BLaER1 (cell line): ENCODE results near the gene KLHL15.

ENCODE experiments used
- H3K27ac ChIP-seq: shearing (Covaris generic); formaldehyde crosslinking; 2 replicates; pipeline ENCODE4 v1.8.1; 2022
- H3K27me3 ChIP-seq: shearing (Covaris generic); formaldehyde crosslinking; 2 replicates; pipeline ENCODE4 v1.8.1; 2022
- H3K36me3 ChIP-seq: shearing (Covaris generic); formaldehyde crosslinking; 2 replicates; pipeline ENCODE4 v1.8.1; 2022
- H3K4me1 ChIP-seq: shearing (Covaris generic); formaldehyde crosslinking; 2 replicates; pipeline ENCODE4 v1.8.1; 2022
- H3K4me2 ChIP-seq: shearing (Covaris generic); formaldehyde crosslinking; 2 replicates; pipeline ENCODE4 v1.8.1; 2022
- H3K4me3 ChIP-seq: shearing (Covaris generic); formaldehyde crosslinking; 2 replicates; pipeline ENCODE4 v1.8.1; 2022
- H3K9ac ChIP-seq: shearing (Covaris generic); formaldehyde crosslinking; 2 replicates; pipeline ENCODE4 v1.8.1; 2022
- H3K9me3 ChIP-seq: shearing (Covaris generic); formaldehyde crosslinking; 2 replicates; pipeline ENCODE4 v1.8.1; 2022
- H4K20me1 ChIP-seq: shearing (Covaris generic); formaldehyde crosslinking; 2 replicates; pipeline ENCODE4 v1.8.1; 2022
- Cebpa-rat ChIP-seq: shearing (Covaris generic); IDR thresholded peaks from 2 replicates; pipeline ENCODE4 v1.8.1; 2022

KLHL15 gene

GRCh38 chrX:24019448-24019847 lies 7.5 kb downstream of the KLHL15 start:
- Histone ChIP-seq H3K27me3 (no peaks in the 10 kb centered on the region), H3K4me1 (peaks cover 34% of the 10 kb centered on the region), H4K20me1 (peaks cover 82% of the 10 kb centered on the region), H3K36me3 (peaks cover 19% of the 10 kb centered on the region; the same call in 1 of the 2 replicates), H3K9me3 (peaks cover 5% of the 10 kb centered on the region; the same call in 1 of the 2 replicates), H3K4me3 (no peak overlapping the region), H3K4me2 (peak overlapping the region; percentile 23; the same call in 1 of the 2 replicates), H3K27ac (no peak overlapping the region), H3K9ac (no peak overlapping the region)
- no peak for TF ChIP-seq Cebpa-rat

GRCh38 chrX:24018809-24019208 lies 8.2 kb downstream of the KLHL15 start:
- H4K20me1 ChIP-seq, result peaks cover 86% of the 10 kb centered on the region

GRCh38 chrX:24017674-24018073 lies 9.3 kb downstream of the KLHL15 start:
- Histone ChIP-seq H3K4me3 (no peak overlapping the region), H3K4me1 (peaks cover 35% of the 10 kb centered on the region), H3K36me3 (peaks cover 19% of the 10 kb centered on the region; the same call in 1 of the 2 replicates), H3K9ac (no peak overlapping the region), H3K27me3 (no peaks in the 10 kb centered on the region), H3K9me3 (peaks cover 4% of the 10 kb centered on the region; the same call in 1 of the 2 replicates), H3K4me2 (no peak overlapping the region), H4K20me1 (peaks cover 87% of the 10 kb centered on the region), H3K27ac (no peak overlapping the region)
- TF ChIP-seq Cebpa-rat, result no peak

More at GRCh38 chrX:24018809-24019208, 8.2 kb downstream of the KLHL15 start:
- Histone ChIP-seq H3K27me3 (no peaks in the 10 kb centered on the region), H3K4me2 (no peak overlapping the region), H3K36me3 (peaks cover 19% of the 10 kb centered on the region; the same call in 1 of the 2 replicates), H3K9ac (no peak overlapping the region), H3K9me3 (peaks cover 5% of the 10 kb centered on the region; the same call in 1 of the 2 replicates), H3K27ac (no peak overlapping the region), H3K4me3 (no peak overlapping the region), H3K4me1 (peaks cover 35% of the 10 kb centered on the region)
- TF ChIP-seq Cebpa-rat, result no peak

GRCh38 chrX:24014388-24015018 lies 12.5 kb downstream of the KLHL15 start:
- Histone ChIP-seq H3K4me1 (peaks cover 17% of the 10 kb centered on the region), H3K9me3 (no peaks in the 10 kb centered on the region), H3K4me3 (no peak overlapping the region), H3K27ac (no peak overlapping the region), H3K4me2 (peak overlapping the region; percentile 23; the same call in 1 of the 2 replicates), H3K9ac (peak overlapping the region; percentile 18; the same call in 1 of the 2 replicates), H4K20me1 (peaks cover 89% of the 10 kb centered on the region), H3K36me3 (peaks cover 10% of the 10 kb centered on the region; the same call in 1 of the 2 replicates), H3K27me3 (no peaks in the 10 kb centered on the region)
- TF ChIP-seq Cebpa-rat, result no peak

- Histone ChIP-seq H3K4me1 (peaks cover 12% of the 10 kb centered on the region), H3K27ac (no peak overlapping the region), H4K20me1 (peaks cover 79% of the 10 kb centered on the region), H3K4me3 (no peak overlapping the region), H3K27me3 (no peaks in the 10 kb centered on the region), H3K36me3 (peaks cover 4% of the 10 kb centered on the region; the same call in 1 of the 2 replicates), H3K9me3 (no peaks in the 10 kb centered on the region), H3K9ac (no peak overlapping the region), H3K4me2 (no peak overlapping the region)
- TF ChIP-seq Cebpa-rat, result no peak
Observed at GRCh38 chrX:24012266-24012665, 14.7 kb downstream of the KLHL15 start.

- Histone ChIP-seq H3K9ac (no peak overlapping the region), H3K4me2 (no peak overlapping the region), H3K4me1 (no peaks in the 10 kb centered on the region), H3K36me3 (peaks cover 36% of the 10 kb centered on the region), H3K27me3 (no peaks in the 10 kb centered on the region), H3K9me3 (no peaks in the 10 kb centered on the region), H4K20me1 (peaks cover 47% of the 10 kb centered on the region), H3K27ac (no peak overlapping the region), H3K4me3 (no peak overlapping the region)
- no peak for TF ChIP-seq Cebpa-rat
Observed at GRCh38 chrX:24005867-24006266, 21.1 kb downstream of the KLHL15 start.

- Histone ChIP-seq H3K27ac (no peak overlapping the region), H3K36me3 (peaks cover 36% of the 10 kb centered on the region), H3K4me3 (no peak overlapping the region), H3K9ac (no peak overlapping the region), H3K27me3 (no peaks in the 10 kb centered on the region), H3K9me3 (no peaks in the 10 kb centered on the region), H4K20me1 (peaks cover 39% of the 10 kb centered on the region), H3K4me2 (no peak overlapping the region), H3K4me1 (no peaks in the 10 kb centered on the region)
- TF ChIP-seq Cebpa-rat, result no peak
Observed at GRCh38 chrX:24005028-24005427, 22.0 kb downstream of the KLHL15 start.

GRCh38 chrX:24002792-24003191 lies 24.2 kb downstream of the KLHL15 start:
- no peaks in the 10 kb centered on the region for H3K27me3 ChIP-seq
- no peaks in the 10 kb centered on the region for H3K9me3 ChIP-seq
- no peak overlapping the region for H3K9ac ChIP-seq
- no peak overlapping the region for H3K4me3 ChIP-seq
- no peak for TF ChIP-seq Cebpa-rat
- H3K4me1 ChIP-seq, result no peaks in the 10 kb centered on the region
- no peak overlapping the region for H3K4me2 ChIP-seq
- H3K36me3 ChIP-seq, result peaks cover 47% of the 10 kb centered on the region
- H3K27ac ChIP-seq, result no peak overlapping the region
- H4K20me1 ChIP-seq, result peaks cover 23% of the 10 kb centered on the region

GRCh38 chrX:24002167-24002566 lies 24.8 kb downstream of the KLHL15 start:
- Histone ChIP-seq H3K9ac (no peak overlapping the region), H3K4me3 (no peak overlapping the region), H3K27me3 (no peaks in the 10 kb centered on the region), H3K27ac (no peak overlapping the region), H3K4me2 (no peak overlapping the region), H3K36me3 (peaks cover 51% of the 10 kb centered on the region), H4K20me1 (peaks cover 21% of the 10 kb centered on the region), H3K9me3 (no peaks in the 10 kb centered on the region), H3K4me1 (no peaks in the 10 kb centered on the region)
- TF ChIP-seq Cebpa-rat, result no peak

- Histone ChIP-seq H3K27ac (no peak overlapping the region), H4K20me1 (no peaks in the 10 kb centered on the region), H3K4me2 (no peak overlapping the region), H3K36me3 (peaks cover 47% of the 10 kb centered on the region), H3K4me3 (no peak overlapping the region), H3K27me3 (no peaks in the 10 kb centered on the region), H3K9me3 (no peaks in the 10 kb centered on the region), H3K9ac (no peak overlapping the region), H3K4me1 (no peaks in the 10 kb centered on the region)
- no peak for TF ChIP-seq Cebpa-rat
Observed at GRCh38 chrX:23999671-24000070, 27.3 kb downstream of the KLHL15 start.
